ENCODE measurements around the gene MT1HL1. TPM values are rescaled to one million over a fixed set of nuclear protein-coding genes. Genes with fewer than 3 reads are reported as not detected.

The MT1HL1 gene
- polyA plus RNA-seq, 1 of the 3 experiments (the other 2 are of a cell fraction), result not detected

GRCh38 chr1:236989290-236990051, 14.8 kb downstream of the MT1HL1 start:
- Histone ChIP-seq H3K9ac (no peak overlapping the region), H3K27me3 (ENCODE audit: insufficient read depth) (no peaks in the 10 kb centered on the region), H3K36me3 (replicated peaks in 1 of 2; ENCODE audit: control insufficient read depth in 1 of 2, insufficient read depth in 2 of 2, low read length in 1 of 2) (no peaks in the 10 kb centered on the region), H3F3A (replicated peaks; ENCODE audit: insufficient read depth) (no peaks in the 10 kb centered on the region), H3K4me1 (ENCODE audit: control insufficient read depth in 1 of 2, insufficient read depth in 2 of 2, low read depth in 1 of 2, low read length in 1 of 2) (no peaks in the 10 kb centered on the region), H4K20me1 (ENCODE audit: insufficient read depth) (no peaks in the 10 kb centered on the region), H3K9me3 (0 out of 2 replicates have a peak, but pooled peaks cover 6% of the 10 kb centered on the region), H3K4me3 (ENCODE audit: low read depth in 2 of 2, low read length in 1 of 2) (no peak overlapping the region), H3K9me2 (no peaks in the 10 kb centered on the region), H2AFZ (ENCODE audit: low read depth) (no peak overlapping the region), H3K4me2 (no peak overlapping the region), H3K79me2 (ENCODE audit: insufficient read depth) (no peaks in the 10 kb centered on the region), H3K27ac (ENCODE audit: low read depth in 2 of 2, low read length in 1 of 2) (no peak overlapping the region)
- TF ChIP-seq MAX (IDR thresholded peaks at IDR 0.05; ENCODE audit: low read depth) (no peak), USF2 (IDR thresholded peaks at IDR 0.05; ENCODE audit: borderline replicate concordance, low read depth, low read length) (no peak), MEF2A (IDR thresholded peaks at IDR 0.05; ENCODE audit: borderline replicate concordance, low read depth) (no peak), CHD2 (IDR thresholded peaks at IDR 0.05; ENCODE audit: low read length, partially characterized antibody) (no peak), SMC3 (IDR thresholded peaks at IDR 0.05; ENCODE audit: low read depth, low read length) (no peak), IRF3 (IDR thresholded peaks at IDR 0.05; ENCODE audit: low read depth, low read length) (no peak), NFIC (IDR thresholded peaks at IDR 0.05; ENCODE audit: borderline replicate concordance) (no peak), NRF1 (IDR thresholded peaks at IDR 0.05; ENCODE audit: low read depth, low read length) (no peak), SIN3A (IDR thresholded peaks at IDR 0.05; ENCODE audit: borderline replicate concordance, low read depth, low read length) (no peak)
- ChIA-PET CTCF (interaction anchor here (1.1 kb wide), 1 partner anchor 397 kb away, joined by 3 read pairs; no protein-coding TSS in a partner anchor), POLR2A (no interaction called here)
- no peak for DNase-seq
- WGBS (ENCODE audit: low lambda C conversion rate), result 12% methylated on average over 3 of the region's 3 CpGs

- H3K4me2 ChIP-seq, result no peak overlapping the region
- no peak overlapping the region for H2AFZ ChIP-seq (ENCODE audit: low read depth)
- ChIA-PET POLR2A (no interaction called here), CTCF (interaction anchor here (0.9 kb wide), 1 partner anchor 9 kb away, joined by 3 read pairs; no protein-coding TSS in a partner anchor)
- H3K9ac ChIP-seq, result no peak overlapping the region
- no peaks in the 10 kb centered on the region for H3K79me2 ChIP-seq (ENCODE audit: insufficient read depth)
- H3K27ac ChIP-seq (ENCODE audit: low read depth in 2 of 2, low read length in 1 of 2), result no peak overlapping the region
- H3K4me1 ChIP-seq (ENCODE audit: control insufficient read depth in 1 of 2, insufficient read depth in 2 of 2, low read depth in 1 of 2, low read length in 1 of 2), result no peaks in the 10 kb centered on the region
- H3K9me2 ChIP-seq, result no peaks in the 10 kb centered on the region
- H3K9me3 ChIP-seq, result 0 out of 2 replicates have a peak, but pooled peaks cover 3% of the 10 kb centered on the region
- H3K4me3 ChIP-seq (ENCODE audit: low read depth in 2 of 2, low read length in 1 of 2), result no peak overlapping the region
- H3K27me3 ChIP-seq (ENCODE audit: insufficient read depth), result no peaks in the 10 kb centered on the region
- no peak for DNase-seq
- H3F3A ChIP-seq (replicated peaks; ENCODE audit: insufficient read depth), result no peaks in the 10 kb centered on the region
- no peaks in the 10 kb centered on the region for H3K36me3 ChIP-seq (replicated peaks in 1 of 2; ENCODE audit: control insufficient read depth in 1 of 2, insufficient read depth in 2 of 2, low read length in 1 of 2)
- no peaks in the 10 kb centered on the region for H4K20me1 ChIP-seq (ENCODE audit: insufficient read depth)
- no peak for TF ChIP-seq ZBTB33 (IDR thresholded peaks at IDR 0.05; ENCODE audit: borderline replicate concordance, low read depth)
- TF ChIP-seq POLR2AphosphoS5 (IDR thresholded peaks at IDR 0.05; ENCODE audit: low read depth, low read length), result no peak
- TF ChIP-seq JUND (IDR thresholded peaks at IDR 0.05), result no peak
- TF ChIP-seq MEF2A (IDR thresholded peaks at IDR 0.05; ENCODE audit: borderline replicate concordance, low read depth), result no peak
- no peak for TF ChIP-seq SMC3 (IDR thresholded peaks at IDR 0.05; ENCODE audit: low read depth, low read length)
Observed at GRCh38 chr1:236983818-236984217, 20.4 kb downstream of the MT1HL1 start.
